Loucy (cell line): ENCODE data around the gene HIRA.

Source experiments
- CTCF ChIP-seq: fragments of 200-600 bp; sonication (generic); conservative IDR thresholded peaks from 2 replicates; pipeline ENCODE4 v1.5.1; 2014; ENCODE audit warnings: mild to moderate bottlenecking, antibody characterized with exemption, low read length
- EZH2phosphoT487 ChIP-seq: fragments of 200-600 bp; IDR thresholded peaks from 2 replicates; pipeline ENCODE4 v1.6.1; 2018; ENCODE audit warnings: antibody characterized with exemption, mild to moderate bottlenecking, moderate library complexity, borderline replicate concordance

- no peak for TF ChIP-seq CTCF
- TF ChIP-seq EZH2phosphoT487 = no peak
Measured at GRCh38 chr22:19469421-19469820, 37.9 kb upstream of the HIRA start.
